ENCODE data around the gene OR1I1.

Gene OR1I1

DNA sequence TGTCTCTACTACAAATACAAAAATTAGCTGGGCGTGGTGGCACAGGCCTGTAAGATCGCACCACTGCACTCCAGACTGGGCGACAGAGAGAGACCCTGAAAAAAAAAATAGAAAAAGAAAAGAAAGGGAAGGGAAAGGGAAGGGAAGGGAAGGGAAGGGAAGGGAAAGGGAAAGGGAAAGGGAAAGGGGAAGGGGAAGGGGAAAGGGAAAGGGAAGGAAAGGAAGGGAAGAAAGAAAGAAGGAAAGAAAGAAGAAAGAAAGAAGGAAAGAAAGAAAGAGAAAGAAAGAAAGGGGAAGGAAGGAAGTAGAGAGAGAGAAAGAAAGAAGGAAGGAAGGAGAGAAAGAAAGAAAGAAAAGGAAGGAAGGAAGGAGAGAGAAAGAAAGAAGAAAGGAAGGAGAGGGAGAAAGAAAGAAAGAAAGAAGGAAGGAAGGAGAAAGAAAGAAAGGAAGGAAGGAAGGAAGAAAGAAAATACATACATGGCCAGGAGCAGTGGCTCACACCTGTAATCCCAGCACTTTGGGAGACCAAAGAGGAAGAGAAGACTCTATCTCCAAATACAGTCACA, 17.1 kb downstream of the OR1I1 start:
- DNase-seq: no peak

DNA sequence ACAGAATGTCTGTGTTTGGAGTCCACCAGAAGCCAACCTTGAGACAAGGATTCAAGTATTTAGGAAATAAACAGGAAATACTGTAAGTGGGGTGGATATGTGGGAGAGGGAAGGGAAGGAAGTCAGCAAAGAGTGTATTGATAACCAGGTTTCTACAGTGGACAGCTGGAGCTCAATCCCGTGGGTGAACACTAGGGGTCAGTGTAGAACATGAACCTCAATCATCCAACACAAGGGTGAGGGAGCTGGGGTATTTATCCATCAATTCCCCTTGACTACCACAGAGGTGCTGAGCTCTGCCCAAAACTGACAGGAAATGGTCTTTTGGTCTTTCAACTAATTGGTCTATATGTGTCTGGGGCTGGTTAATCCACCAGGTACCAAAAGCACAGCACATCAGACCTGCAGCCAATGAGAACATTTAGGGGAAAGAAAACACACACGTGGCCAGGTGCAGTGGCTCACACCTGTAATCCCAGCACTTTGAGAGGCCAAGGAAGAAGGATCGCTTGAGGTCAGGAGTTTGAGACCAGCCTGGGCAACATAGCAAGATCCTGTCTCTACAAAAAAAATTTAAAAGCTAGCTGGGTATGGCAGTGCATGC, 19.6 kb downstream of the OR1I1 start:
- DNase-seq: no peak

DNA sequence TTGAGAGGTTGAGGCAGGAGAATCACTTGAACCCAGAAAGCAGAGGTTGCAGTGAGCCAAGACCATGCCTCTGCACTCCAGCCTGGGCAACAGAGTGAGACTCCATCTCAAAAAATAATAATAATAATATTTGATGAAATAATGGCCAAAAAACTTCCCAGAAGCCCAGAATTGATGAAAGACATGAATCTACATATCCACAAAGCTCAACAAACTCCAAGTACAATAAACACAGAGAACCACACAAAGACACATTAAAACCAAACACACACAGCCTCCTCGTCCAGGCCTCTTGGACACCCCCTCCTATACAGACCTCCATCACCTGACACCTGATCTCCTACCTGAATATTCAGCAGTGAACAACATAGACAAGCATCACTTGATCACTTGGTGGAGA, 22.0 kb downstream of the OR1I1 start:
- DNase-seq: no peak

DNA sequence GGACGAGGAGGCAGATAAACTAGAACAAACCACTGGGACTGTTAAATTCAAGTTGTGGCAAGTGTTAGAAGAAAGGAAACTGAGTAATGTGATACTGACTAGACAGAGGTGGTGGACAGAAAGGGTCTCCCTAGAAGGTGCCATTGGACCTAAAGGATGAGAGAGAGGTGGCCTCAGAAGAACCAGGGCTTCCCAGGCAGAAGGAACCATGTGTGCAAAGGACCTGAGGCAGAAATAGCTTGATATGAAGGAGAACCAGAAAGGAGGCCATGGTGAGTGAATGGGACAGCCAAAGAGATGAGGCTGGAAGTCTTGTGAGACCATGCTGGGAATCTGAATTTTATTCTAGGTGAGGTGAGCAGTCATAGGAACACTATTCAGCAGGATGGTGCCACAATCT, 22.4 kb downstream of the OR1I1 start:
- no peak for DNase-seq

DNA sequence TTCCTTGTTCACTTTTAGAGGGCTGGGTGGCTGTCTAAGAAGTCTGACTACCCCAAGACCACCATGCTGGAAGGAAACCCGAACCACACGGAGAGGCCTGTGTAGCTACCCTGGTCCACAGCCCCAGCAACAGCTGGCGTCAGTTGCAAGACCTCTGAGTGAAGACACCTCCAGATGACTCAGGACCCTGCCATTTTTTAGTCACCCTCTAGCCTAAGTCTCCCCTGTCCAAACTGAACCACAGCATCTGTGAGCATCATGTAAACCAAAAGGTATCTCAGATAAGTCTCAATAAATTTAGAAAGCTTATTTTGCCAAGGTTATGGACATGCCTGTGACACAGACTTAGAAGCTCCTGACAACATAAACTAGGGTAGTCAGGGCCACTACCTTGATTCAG, 23.0 kb downstream of the OR1I1 start:
- no peak for DNase-seq

DNA sequence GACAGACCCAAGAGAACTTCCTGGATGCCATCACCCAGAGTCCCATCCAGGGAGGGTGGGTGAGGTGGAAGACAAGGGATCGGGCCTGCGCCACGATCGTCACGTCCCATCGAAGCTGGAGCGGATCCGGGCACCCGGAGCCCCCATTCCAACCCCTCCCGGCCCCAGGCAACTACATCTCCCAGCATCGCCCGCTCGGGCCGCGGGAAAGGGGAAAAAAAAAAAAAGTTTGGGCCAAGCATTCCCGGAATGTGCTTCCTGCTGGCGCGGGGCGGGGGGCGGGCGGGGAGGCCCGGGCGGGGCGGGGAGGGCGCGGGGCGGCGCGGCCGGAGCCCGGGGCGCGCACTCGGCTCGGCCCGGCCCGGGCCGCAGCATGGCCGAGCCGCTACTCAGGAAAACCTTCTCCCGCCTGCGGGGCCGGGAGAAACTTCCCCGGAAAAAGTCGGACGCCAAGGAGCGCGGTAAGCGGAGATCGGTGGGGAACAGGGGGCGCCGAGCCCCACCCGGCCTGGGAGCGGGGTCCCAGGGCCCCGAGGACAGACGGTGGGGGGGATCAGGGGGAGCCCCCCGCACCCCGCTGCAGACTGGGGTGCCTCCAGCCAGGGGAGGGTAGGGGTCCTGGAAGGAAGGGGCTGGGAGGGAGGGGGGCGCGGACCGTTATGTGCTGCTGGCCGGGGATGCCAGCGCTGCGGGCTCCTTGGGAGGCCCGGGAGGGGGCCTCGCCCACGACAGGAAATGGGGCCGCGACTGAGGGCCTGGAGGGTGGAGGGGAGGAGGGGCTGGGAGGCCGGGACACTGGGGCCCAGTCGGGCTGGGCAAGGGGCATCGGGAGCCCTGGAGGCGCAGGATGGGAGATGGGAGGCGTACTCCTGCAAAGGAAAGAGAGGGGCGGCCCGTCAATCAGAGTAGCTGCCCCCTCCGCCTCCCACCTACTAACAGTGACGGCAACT, 25.3 kb downstream of the OR1I1 start, which contains the start of gene SYDE1:
Gene SYDE1 (plus strand): TSS at position 341 of the 950 bp plus-strand sequence. CDS start 33 bp downstream, at position 374.
- DNase-seq: peak; percentile 57

DNA sequence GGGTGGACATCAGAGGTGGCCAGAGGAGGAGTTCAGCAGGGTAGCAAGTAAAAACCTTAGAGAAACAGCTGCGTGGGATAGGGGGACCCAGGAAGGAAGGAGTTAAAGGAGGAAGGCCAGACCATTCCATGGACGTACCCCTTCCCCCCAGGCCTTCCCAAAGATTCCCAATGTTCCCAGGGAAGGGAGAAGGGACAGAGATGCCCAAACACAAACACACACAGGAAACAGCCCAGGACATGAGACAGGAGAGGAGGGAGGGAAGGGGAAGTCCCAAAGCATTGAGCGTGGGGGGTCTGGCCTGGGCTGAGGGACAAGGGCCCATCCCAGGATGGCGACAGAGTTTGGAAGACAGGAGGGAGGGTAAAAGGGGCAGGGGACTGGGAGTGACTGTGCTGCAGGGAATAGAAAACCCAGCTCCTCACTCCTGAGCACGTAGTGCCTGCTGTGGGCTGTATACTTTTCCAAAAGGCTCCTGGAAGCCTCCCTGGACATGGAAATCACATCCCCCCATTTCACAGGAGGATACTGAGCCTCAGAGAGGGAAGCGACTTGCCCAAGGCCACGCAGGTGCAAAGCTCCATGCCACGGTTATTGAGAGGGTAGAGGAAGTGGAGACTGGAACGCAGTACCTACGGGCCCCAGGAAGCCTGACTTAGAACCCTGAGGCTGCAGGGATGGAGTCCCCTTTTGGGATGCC, 26.3 kb downstream of the OR1I1 start:
- no peak for DNase-seq

DNA sequence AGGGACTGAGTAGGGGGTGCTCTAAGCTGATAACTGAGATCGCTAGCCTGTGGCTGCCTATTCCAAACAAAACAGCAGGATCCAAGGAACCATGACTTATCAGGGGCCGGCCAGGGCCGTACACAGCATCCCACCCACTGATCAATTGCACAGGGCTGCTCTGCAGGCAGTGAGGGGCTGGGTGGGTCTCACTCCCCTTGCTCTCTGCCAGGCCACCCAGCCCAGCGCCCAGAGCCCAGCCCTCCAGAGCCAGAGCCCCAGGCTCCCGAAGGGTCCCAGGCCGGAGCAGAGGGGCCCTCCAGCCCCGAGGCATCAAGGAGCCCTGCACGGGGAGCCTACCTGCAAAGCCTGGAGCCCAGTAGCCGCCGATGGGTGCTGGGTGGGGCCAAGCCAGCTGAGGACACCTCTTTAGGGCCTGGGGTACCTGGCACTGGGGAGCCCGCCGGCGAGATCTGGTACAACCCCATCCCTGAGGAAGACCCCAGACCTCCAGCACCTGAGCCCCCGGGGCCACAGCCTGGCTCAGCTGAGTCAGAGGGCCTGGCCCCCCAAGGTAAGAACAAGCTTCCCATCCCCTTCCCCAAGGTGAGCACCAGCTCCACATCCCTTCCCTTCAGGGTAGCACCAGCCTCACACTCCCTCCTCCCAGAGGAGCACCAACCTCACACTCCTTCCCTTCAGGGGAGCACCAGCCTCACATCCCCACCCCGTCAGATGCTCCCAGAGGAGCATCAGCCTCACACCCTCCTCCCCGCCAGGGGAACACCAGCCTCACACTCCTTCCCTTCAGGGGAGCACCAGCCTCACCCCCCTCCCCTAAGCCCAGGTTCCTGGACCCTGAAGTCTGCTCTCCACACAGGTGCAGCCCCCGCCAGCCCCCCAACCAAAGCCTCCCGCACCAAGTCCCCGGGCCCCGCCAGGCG, 27.1 kb downstream of the OR1I1 start:
- no peak for DNase-seq

DNA sequence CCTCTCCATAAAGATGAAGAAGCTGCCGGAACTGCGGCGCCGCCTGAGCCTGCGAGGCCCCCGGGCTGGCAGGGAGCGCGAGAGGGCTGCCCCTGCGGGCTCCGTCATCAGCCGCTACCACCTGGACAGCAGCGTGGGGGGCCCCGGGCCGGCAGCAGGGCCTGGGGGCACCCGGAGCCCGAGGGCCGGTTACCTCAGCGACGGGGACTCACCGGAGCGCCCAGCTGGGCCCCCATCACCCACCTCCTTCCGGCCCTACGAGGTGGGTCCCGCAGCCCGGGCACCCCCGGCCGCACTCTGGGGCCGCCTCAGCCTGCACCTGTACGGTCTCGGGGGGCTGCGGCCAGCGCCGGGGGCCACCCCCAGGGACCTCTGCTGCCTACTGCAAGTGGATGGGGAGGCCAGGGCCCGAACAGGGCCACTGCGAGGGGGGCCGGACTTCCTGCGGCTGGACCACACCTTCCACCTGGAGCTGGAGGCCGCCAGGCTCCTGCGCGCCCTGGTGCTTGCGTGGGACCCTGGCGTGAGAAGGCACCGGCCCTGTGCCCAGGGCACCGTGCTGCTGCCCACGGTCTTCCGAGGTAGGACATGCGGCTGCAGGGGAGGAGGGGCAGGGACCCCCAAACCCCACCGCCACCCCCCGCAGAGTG, 27.9 kb downstream of the OR1I1 start:
- DNase-seq: no peak

DNA sequence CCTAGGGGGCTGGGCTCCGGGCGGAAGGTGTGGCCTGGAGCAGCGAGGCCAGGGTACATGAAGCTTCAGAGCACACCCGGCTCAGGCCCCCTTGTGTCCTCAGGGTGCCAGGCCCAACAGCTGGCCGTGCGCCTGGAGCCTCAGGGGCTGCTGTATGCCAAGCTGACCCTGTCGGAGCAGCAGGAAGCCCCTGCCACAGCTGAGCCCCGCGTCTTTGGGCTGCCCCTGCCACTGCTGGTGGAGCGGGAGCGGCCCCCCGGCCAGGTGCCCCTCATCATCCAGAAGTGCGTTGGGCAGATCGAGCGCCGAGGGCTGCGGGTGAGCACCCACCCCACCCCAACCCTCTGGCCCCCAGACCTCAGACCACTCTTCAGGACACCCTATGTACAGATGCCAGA, 28.4 kb downstream of the OR1I1 start:
- no peak for DNase-seq

DNA sequence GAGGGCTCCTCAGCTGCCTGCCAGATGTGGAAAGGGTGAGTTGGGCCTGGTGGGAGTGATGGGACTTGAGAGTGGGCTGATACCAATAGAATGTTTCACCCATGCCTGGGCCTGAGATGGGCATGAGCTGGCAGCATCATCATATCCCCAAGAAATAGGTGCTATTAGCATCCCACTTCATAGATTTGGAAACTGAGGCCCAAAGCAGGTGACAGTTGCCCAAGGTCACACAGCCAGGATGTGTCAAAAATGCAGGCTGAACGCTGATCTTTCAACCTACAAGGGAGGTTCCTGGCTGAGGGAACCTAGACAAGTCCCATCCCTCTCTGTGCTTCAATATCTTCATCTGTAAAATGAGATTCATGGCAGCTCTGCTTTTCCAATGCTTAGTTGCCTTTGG, 29.7 kb downstream of the OR1I1 start:
- no peak for DNase-seq

DNA sequence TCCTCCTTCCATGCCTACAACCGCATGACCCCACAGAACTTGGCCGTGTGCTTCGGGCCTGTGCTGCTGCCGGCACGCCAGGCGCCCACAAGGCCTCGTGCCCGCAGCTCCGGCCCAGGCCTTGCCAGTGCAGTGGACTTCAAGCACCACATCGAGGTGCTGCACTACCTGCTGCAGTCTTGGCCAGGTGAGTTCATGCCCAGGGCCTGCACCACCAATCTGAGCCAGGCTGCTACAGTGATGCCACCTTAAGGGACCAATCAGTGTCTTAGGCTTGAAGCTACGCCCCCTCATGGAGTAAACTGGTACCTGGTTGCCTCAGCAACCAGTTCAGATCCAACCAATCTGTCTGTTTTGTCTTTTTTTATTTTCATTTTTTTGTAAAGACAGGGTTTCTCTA, 30.4 kb downstream of the OR1I1 start:
- no peak for DNase-seq

DNA sequence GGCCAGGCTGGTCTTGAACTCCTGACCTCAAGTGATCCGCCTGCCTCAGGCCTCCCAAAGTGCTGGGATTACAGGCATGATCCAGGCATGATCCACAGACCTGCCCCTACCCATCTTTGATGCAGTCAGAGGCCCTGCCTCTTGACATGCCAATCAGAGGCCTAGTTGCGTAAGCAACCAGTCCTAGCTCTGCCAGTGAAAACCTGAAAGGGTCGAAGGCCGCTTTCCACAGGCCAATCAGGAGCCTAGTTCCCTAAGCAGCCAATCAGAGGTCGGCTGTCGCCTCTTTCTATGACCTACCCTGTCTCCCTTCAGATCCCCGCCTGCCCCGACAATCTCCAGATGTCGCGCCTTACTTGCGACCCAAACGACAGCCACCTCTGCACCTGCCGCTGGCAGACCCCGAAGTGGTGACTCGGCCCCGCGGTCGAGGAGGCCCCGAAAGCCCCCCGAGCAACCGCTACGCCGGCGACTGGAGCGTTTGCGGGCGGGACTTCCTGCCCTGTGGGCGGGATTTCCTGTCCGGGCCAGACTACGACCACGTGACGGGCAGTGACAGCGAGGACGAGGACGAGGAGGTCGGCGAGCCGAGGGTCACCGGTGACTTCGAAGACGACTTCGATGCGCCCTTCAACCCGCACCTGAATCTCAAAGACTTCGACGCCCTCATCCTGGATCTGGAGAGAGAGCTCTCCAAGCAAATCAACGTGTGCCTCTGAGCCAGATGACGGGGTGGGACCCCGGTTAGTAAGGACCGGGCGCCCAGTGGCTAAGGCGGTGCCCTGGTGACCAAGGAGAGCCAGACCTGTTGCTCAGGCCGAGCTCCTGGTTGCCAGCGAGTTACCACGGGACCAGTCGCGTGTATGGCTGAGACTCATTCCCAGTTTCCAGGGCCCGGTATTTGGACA, 31.5 kb downstream of the OR1I1 start:
- no peak for DNase-seq

DNA sequence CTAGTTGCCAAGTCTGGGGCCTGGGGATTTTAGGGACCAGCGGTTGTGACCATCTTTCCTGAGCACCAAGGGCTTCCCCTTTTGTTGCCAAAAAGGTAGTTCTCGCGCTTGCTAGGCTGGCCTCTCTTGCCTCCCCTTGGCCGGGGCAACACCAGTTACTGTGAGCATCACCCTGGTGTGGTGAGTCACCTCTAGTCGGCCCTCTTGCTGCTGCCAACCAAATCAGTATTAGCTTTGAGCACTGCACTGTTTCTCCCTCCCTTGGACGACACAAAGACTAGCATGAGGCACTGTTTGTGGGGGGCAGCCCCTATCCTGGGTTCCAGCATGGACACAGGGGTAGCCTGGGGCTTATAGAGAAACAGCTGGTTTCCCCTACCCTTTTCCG, 32.1 kb downstream of the OR1I1 start:
- DNase-seq: no peak

DNA sequence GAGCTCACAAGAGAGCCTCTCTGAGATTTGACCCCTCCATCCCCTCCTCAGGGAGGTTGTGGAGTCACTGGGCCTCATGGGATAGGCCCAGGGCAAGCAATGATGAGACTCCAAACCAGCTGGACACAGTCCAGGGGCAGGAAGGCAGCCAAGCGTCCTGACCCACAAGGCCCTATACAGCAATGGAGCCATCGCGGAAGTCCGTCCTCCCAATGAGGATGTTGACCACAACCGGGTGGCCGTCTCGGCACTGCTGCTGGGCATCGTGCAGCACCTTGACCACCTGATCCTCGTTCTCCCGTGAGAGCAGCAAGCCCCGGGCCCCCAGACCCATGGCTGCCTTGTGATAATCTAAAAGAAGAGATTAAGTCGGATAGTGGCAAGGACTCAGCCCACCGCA, 33.1 kb downstream of the OR1I1 start:
- no peak for DNase-seq

DNA sequence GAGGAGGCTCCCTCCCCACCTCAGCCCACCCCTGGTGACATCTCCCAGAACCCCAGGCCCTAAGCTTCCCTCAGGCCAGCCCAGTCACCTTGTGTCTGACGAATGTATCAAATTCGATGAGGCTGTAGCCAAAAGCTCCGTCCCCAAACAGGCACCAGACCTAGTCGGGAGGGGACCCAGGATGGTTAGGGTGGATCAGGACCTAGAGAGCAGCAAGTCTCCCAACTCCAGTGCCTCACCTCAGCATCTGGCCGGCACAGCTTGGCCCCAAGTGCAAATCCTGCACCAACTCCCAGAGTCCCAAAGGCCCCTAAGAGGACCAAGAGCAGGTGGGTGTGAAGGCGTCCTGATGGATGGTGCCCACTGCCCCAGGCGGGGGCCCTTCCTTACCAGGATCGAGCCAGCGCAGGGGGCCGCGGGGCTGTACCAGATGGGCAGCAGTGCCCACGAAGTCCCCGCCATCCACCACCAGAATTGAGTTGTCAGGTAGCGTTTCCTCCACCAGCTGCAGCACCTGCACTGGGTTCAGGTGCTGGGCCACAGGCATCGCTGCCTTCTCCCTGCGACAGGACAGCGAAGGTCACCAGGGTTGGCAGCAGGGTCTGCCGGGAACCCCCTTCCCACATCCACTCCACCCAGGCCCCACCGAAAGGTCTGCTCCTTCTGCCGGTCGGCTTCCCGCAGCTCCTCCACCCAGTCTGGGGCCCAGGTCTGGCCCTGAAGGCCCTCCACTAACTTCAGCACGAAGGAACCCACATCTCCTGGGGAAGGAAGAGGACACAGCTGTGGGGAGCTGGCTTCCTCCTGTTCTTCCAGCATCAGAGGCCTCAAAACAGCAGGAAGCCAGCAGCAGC, 34.0 kb downstream of the OR1I1 start:
- no peak for DNase-seq

DNA sequence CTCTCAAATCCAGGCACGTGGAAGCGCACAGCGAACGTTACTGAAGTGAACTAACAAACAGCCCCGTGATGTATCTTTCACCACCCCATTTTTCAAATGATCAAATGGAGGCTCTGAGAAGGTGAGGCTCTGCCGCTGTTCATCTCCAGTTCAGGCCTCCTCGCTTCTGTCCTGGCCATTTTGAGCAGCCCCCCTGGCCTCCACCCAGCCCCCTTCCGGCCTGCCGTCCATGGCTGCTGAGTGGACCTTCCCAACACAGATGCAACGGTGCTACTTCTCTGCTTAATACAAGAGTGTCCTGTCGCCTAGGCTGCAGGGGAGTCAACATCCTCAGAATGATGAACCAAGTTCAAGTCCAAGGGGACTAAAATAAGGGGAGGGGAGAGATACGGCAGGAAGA, 34.8 kb downstream of the OR1I1 start:
- no peak for DNase-seq

DNA sequence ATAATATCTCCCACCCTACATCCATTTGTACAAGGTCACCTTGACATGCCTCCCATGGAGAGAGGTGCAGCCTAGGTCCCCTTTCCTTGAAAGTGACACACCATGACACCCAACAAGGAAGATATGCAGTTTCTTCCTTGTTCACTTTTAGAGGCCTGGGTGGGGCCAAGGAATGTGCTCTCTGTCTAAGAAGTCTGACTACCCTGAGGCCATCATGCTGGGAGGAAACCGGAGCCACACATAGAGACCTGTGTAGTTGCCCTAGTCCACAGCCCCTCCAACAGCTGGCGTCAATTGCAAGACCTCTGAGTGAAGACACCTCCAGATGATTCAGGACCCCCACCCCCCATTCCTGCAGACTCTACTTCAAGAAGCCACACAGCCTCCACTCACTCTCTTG, 36.2 kb downstream of the OR1I1 start:
- no peak for DNase-seq

DNA sequence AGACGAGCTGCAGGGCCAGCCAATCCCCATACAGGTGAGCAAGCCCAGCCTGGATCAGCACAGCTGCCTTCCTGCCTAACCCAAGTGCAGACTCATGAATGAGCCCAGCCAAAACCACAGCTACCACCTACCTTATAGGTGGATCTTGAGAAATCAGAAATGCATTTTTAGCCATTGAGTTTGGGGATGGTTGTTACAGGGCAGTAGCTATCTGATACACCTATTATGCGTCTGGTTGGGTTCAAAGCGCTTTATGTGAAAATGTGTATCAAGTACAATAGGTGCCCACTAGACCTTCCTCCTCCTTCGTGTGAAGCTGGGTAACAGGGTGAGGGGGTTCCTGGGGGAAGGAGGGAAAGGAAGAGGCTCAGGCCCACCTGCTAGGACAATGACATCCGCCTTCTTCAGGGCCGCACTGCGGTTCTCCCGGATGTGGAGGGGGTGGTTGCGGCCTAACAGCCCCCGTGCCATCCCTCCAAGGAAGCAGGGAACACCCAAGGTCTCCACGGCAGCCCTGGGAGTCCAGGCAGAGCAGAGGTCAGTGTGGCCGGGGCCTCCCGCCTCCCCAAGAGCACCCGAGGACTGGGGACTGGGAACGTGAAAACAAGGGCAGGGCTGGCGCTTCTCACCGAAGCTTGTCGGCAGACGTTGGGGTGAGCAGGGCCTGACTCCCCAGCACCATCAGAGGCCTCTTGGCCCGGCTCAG, 36.9 kb downstream of the OR1I1 start:
- DNase-seq: no peak

Measured in NCI-H226 (cell line).